T follicular helper cell (primary cell): ENCODE results near the gene SUSD4.

Experiments
- DNase-seq: peaks from one replicate; pipeline ENCODE4 v3.0.0-alpha.2; 2020; ENCODE audit warnings: low read depth

The SUSD4 gene

GRCh38 chr1:223214261-223214807 is 149.6 kb downstream of the SUSD4 start:
- DNase-seq: no peak

GRCh38 chr1:223212441-223212840 is 151.5 kb downstream of the SUSD4 start:
- DNase-seq: no peak

- no peak for DNase-seq
Measured at GRCh38 chr1:223211323-223211985, 152.5 kb downstream of the SUSD4 start.

GRCh38 chr1:223210788-223211120 is 153.2 kb downstream of the SUSD4 start:
- DNase-seq: no peak

- no peak for DNase-seq
Measured at GRCh38 chr1:223209992-223210787, 153.8 kb downstream of the SUSD4 start.

- DNase-seq: no peak
Measured at GRCh38 chr1:223209293-223209898, 154.6 kb downstream of the SUSD4 start.

- DNase-seq: no peak
Measured at GRCh38 chr1:223208164-223209076, 155.6 kb downstream of the SUSD4 start.

GRCh38 chr1:223207293-223208066 is 156.5 kb downstream of the SUSD4 start:
- no peak for DNase-seq

GRCh38 chr1:223204424-223204823 is 159.6 kb downstream of the SUSD4 start:
- no peak for DNase-seq

GRCh38 chr1:223203694-223204093 is 160.3 kb downstream of the SUSD4 start:
- no peak for DNase-seq

- no peak for DNase-seq
Measured at GRCh38 chr1:223203034-223203408, 161.0 kb downstream of the SUSD4 start.

- DNase-seq: no peak
Measured at GRCh38 chr1:223202376-223203033, 161.5 kb downstream of the SUSD4 start.

GRCh38 chr1:223201967-223202366 is 162.0 kb downstream of the SUSD4 start:
- DNase-seq: no peak

- DNase-seq: no peak
Measured at GRCh38 chr1:223200903-223201302, 163.1 kb downstream of the SUSD4 start.

- no peak for DNase-seq
Measured at GRCh38 chr1:223199094-223199647, 164.8 kb downstream of the SUSD4 start.

GRCh38 chr1:223198628-223198965 is 165.4 kb downstream of the SUSD4 start:
- DNase-seq: no peak

- no peak for DNase-seq
Measured at GRCh38 chr1:223197923-223198627, 165.9 kb downstream of the SUSD4 start.

- no peak for DNase-seq
Measured at GRCh38 chr1:223189903-223190724, 173.9 kb downstream of the SUSD4 start.

GRCh38 chr1:223189525-223189902 is 174.5 kb downstream of the SUSD4 start:
- no peak for DNase-seq
